HG02798 (cell line): ENCODE measurements around the gene FRMD4A.
"Not testable (repeated sequence)": the region's sequence is repeated elsewhere in the genome, so short reads cannot be mapped to it uniquely, and the experiment has no call there.

Source experiments
- ATAC-seq: cut with Tn5 transposase; IDR thresholded peaks from one replicate; pipeline ENCODE4 v1.9.1; 2021; ENCODE audit warnings: mild to moderate bottlenecking; ENCODE audit not compliant: unreplicated experiment, poor library complexity

FRMD4A gene

DNA sequence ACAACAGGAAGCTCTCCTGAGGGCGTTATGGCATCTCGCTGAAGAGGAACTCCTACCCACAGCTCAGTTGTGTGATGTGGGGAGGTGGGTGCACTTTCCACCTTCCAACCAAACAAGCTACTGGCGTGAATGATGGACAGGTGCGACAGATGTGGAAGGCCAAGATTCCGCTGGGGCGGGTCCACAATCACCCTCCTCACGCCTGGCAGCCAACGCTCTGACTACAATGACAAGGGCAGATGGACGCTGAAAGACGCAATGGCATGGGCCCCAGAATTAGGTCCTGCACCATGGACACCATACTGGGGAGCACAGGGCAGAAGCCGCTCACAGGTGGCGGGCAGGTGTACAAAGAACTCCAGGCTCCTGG lies 461.4 kb downstream of the FRMD4A start:
- ATAC-seq, result no peak

DNA sequence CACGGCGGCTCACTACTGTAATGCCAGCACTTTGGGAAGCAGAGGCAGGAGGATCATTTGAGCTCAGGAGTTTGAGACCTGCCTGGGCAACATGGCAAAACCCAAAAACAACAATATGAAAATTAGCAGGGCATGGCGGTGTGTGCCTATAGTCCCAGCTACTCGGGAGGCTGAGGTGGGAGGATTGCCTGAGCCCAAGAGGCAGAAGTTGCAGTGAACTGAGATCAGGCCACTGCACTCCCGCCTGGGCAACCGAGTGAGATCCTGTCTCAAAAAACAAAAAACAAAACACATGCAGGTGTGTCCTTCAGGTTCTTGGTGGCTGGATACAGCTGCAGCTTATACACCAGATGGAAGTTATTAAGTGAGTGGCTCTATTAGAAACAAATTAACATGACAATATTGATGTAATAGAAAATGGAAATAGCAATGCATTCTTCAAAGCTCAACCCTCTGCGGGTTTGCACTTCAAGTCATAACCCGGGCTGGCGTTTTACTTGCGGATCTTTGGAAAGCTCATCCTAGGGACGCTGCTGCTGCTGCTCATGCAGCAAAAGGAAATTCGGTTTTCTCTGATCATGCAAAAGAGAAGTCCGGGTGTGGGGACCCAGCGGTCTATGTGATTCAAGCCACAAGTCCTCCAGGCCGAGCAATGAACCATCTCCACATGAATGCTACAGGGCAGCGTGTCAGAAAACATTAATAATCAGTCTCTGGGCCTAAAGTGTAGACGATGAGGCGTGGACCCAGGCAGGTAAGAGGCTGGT lies 462.0 kb downstream of the FRMD4A start:
- ATAC-seq, result no peak

- no peak for ATAC-seq
Measured at GRCh38 chr10:13867822-13868221, 462.9 kb downstream of the FRMD4A start.

DNA sequence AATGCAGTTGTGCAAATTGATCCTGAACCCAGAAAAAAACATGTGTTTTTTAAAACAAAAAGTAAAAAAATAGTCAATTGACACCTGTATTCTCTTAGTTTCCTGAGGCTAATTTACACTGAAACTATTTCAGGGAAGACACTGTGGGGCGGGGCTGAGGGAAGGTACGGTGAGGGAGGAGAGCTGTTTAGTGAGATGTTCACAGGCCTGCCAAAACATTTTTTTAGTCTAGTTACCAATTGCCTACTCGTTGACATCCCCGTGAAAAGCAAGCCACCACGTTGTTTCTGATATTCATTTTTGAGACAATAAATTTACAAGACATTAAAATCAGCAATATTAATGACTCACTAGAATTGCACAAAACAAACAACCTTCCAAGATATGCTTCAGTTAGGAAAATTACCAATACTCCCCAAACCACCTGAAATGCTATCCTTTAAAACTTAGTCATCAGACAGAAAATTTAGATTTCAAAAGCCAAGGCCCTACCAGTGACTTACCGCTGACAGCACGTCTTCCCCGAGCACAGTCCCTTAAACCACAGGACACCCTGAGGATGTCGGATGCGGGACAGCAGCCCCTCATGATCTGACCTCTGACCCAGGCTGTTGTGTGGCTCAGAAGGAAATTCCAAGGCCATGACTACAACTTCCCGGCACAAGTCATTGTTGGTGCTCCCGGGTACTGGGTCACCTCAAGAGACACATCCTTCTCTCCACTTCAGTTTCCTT lies 464.8 kb downstream of the FRMD4A start:
- ATAC-seq, result no peak

- not testable (repeated sequence) for ATAC-seq
Measured at GRCh38 chr10:13865220-13865619, 465.5 kb downstream of the FRMD4A start.

GRCh38 chr10:13862546-13863233 lies 468.0 kb downstream of the FRMD4A start:
- ATAC-seq, result no peak

- no peak for ATAC-seq
Measured at GRCh38 chr10:13860886-13861285, 469.8 kb downstream of the FRMD4A start.

GRCh38 chr10:13859979-13860654 lies 470.6 kb downstream of the FRMD4A start:
- no peak for ATAC-seq

DNA sequence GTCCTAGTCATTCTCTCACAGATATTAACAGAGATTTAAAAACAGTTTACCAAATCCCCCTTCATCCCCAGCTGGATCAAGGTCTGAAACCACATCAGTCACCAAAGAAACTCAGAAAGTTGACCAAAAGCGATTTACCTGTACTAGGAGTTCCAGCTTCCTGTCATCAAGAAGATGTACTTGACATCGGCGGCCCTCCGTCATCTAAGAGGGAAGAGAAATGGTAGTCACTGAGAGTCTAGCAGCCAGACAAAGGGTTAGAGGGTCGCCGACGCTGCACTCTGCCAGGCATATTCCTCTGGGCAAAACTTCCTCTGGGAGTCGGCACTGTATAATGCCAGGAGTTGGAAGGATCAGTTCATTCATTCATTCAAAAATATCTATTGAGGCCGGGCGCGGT lies 472.0 kb downstream of the FRMD4A start:
- ATAC-seq, result no peak

DNA sequence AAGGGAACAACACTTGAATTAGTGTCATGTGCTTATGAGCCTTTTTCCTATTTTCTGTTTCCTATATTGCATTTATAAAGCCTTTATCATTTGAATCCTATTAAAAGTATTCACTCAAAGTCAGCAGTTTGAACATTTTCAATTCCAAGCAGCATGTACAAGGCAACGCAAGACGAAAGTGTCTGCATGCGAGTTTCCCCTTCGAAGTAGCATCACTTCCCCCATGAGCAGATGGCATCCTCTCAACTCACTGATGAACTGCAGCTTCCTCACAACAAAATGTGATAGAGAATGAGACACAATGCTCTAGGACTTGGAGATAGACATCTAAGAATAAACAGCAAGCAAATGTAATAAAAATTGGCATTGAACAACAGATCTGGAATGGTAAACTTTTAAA lies 473.3 kb downstream of the FRMD4A start:
- ATAC-seq, result no peak

- no peak for ATAC-seq
Measured at GRCh38 chr10:13853854-13854253, 476.9 kb downstream of the FRMD4A start.

DNA sequence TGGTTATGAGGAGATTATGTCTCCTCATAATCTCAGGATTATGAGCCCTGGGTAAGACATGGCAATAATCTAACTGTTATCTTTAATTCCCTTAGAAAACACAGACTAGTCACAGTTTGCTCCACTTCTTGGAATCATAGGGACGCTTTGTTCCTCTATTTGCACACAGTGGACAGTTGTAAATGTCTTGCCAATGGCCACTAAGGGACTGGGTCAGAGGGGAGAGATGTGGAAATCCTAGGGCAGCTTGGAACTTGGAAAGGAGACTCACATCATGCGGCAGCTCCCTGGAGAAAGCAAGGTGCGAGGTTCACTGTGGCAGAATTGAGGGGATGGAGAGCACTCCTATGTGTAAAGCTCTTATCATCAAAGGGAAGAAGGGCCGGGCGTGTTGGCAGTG lies 477.9 kb downstream of the FRMD4A start:
- no peak for ATAC-seq

DNA sequence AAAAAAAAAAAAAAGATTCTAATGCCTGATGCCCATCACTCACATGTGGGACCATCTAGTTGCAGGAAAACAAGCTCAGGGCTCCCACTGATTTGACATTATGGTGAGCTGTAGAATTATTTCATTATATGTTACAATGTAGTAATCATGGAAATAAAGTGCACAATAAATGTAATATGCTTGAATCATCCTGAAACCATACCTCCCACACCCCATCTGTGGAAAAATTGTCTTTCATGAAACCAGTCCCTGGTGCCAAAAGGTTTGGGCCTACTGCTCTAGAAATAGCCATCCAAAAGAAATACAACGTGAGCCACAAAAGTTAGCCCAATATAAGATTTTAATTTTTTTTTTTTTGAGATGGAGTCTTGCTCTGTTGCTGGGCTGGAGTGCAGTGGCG lies 478.8 kb downstream of the FRMD4A start:
- ATAC-seq, result no peak

- no peak for ATAC-seq
Measured at GRCh38 chr10:13848520-13849445, 481.9 kb downstream of the FRMD4A start.

DNA sequence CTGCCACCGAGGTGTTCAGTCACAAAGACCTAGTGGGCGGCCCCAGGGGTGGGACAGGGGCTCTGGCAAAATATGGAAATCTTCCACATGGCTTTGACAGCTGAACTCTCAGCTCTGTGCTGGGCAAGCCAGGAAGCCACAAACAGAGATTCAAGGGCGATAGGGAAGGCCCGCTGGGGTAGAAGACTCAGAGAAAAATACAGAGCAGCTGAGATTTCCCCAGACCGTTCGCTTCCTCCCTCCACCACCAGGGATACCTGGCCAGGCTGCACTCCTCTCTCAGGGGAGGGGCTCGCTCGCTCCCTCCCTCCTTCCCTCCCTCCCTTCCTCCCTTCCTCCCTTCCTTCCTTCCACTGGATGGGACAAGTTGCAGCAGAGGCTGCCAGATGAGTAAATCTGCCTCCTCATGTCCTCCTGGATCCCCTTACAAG lies 483.5 kb downstream of the FRMD4A start:
- ATAC-seq, result no peak

GRCh38 chr10:13845897-13846296 lies 484.8 kb downstream of the FRMD4A start:
- ATAC-seq, result no peak

DNA sequence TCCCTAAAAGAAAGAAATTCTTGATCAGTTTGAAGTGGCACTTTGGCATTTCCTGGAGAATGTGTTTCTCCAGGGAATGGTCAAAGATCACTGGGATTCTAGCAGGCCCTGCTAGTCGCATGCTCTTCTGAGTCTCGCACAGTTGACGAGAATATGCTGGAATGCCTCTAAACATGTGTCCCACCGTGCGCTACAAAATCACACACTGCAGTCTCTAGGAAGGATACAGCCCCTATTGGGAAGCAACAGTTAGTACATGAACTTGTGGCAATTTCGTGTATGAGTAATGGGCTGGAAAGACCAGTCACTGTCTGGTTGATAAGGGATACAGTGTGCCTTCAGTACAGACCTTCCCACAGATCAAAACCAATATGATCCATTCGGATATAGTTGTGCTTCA lies 486.1 kb downstream of the FRMD4A start:
- no peak for ATAC-seq

DNA sequence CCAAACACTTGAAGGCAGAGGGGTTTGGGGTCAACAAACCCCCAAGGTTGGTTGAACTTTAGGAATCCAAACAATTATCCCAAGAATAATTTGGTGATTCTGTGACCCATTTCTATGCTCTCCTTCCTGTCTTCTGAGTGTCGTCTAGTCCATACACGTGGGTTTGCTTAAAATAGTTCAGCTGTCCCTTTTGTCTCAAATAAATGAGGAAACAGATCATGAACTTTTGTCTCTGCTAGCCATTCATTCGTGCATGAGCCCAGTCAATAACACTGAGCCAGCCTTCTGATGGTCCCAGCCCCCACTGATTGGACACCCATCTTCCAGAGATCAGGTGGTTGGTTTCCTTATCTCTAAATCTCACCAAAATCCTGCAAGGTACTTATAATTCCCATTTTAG lies 488.6 kb downstream of the FRMD4A start:
- ATAC-seq, result no peak

GRCh38 chr10:13840036-13840435 lies 490.7 kb downstream of the FRMD4A start:
- no peak for ATAC-seq
